PC-9 (cell line): ENCODE results near the gene ZNF77.

ENCODE experiments used
- CTCF ChIP-seq: fragments of 200-600 bp; sonication (generic); conservative IDR thresholded peaks from 2 replicates; pipeline ENCODE4 v1.6.1; 2017; ENCODE audit warnings: mixed run types, antibody characterized with exemption, mild to moderate bottlenecking, moderate library complexity
- EZH2 ChIP-seq: fragments of 200-600 bp; sonication (generic); IDR thresholded peaks from 2 replicates; pipeline ENCODE4 v1.8.0; 2017; ENCODE audit warnings: antibody characterized with exemption, low read depth

- no peak for TF ChIP-seq CTCF
- no peak for TF ChIP-seq EZH2
Observed at GRCh38 chr19:2973229-2973628, 28.5 kb upstream of the ZNF77 start.
